Stimulated activated CD4-positive, alpha-beta T cell treated with anti-CD3 and anti-CD28 coated beads, Interleukin-1b, Interleukin-23, amount 100 ng/mL, for 4 hours (primary cell): ENCODE data around the gene SKIL.
"Not testable (repeated sequence)": the region's sequence is repeated elsewhere in the genome, so short reads cannot be mapped to it uniquely, and the experiment has no call there.

ENCODE experiments used
- DNase-seq, 2 donors: peaks; one replicate each; pipeline ENCODE4 v3.0.0-alpha.2; 2020; ENCODE audit warnings: low read depth in 2 of 2

The SKIL gene

GRCh38 chr3:170357176-170358041 lies at the start of gene SKIL:
SKIL (plus strand) TSS chr3:170357715; CDS start chr3:170360332, 2,617 bp downstream.
- peak; percentile 94 to 95 for DNase-seq

- no peak for DNase-seq
Measured at GRCh38 chr3:170309046-170309445, 48.5 kb upstream of the SKIL start.

GRCh38 chr3:170317954-170318353 lies 39.6 kb upstream of the SKIL start:
- no peak for DNase-seq

GRCh38 chr3:170320461-170321121 lies 36.9 kb upstream of the SKIL start:
- no peak for DNase-seq

GRCh38 chr3:170321321-170322034 lies 36.0 kb upstream of the SKIL start:
- no peak for DNase-seq

GRCh38 chr3:170322566-170323269 lies 34.8 kb upstream of the SKIL start:
- no peak for DNase-seq

GRCh38 chr3:170323331-170323730 lies 34.2 kb upstream of the SKIL start:
- no peak for DNase-seq

GRCh38 chr3:170324962-170325361 lies 32.6 kb upstream of the SKIL start:
- DNase-seq = no peak

GRCh38 chr3:170327040-170327808 lies 30.3 kb upstream of the SKIL start:
- DNase-seq = no peak

- DNase-seq = not testable (repeated sequence)
Measured at GRCh38 chr3:170327868-170328548, 29.5 kb upstream of the SKIL start.

GRCh38 chr3:170330366-170330765 lies 27.1 kb upstream of the SKIL start:
- no peak for DNase-seq

GRCh38 chr3:170331143-170331542 lies 26.4 kb upstream of the SKIL start:
- no peak for DNase-seq

- no peak for DNase-seq
Measured at GRCh38 chr3:170337420-170337819, 20.1 kb upstream of the SKIL start.

- no peak for DNase-seq
Measured at GRCh38 chr3:170338690-170339340, 18.7 kb upstream of the SKIL start.

- DNase-seq = not testable (repeated sequence)
Measured at GRCh38 chr3:170342273-170342672, 15.2 kb upstream of the SKIL start.

- DNase-seq = not testable (repeated sequence)
Measured at GRCh38 chr3:170343859-170344258, 13.7 kb upstream of the SKIL start.

GRCh38 chr3:170344971-170345370 lies 12.5 kb upstream of the SKIL start:
- no peak for DNase-seq

- DNase-seq = no peak
Measured at GRCh38 chr3:170346481-170347392, 10.8 kb upstream of the SKIL start.
